Vagina (tissue), 2 donors: ENCODE results near the gene RCAN2.

ENCODE experiments used
- CTCF ChIP-seq, 3 experiments: fragments of 450-650 bp in 2 of 3; fragments of 200-600 bp in 1 of 3; sonication (generic) in 1 of 3; IDR thresholded peaks; one replicate each; pipeline ENCODE4 v1.5.1; 2017 to 2019; ENCODE audit warnings: antibody characterized with exemption in 3 of 3, mild to moderate bottlenecking in 2 of 3, moderate library complexity in 2 of 3
- POLR2AphosphoS5 ChIP-seq, 2 donors: sonication (generic); formaldehyde crosslinking; IDR thresholded peaks; one replicate each; pipeline ENCODE4 v1.9.0; 2017; ENCODE audit warnings: antibody characterized with exemption in 2 of 2, mild to moderate bottlenecking in 2 of 2, low read depth in 1 of 2; ENCODE audit not compliant: insufficient read depth in 1 of 2

DNA sequence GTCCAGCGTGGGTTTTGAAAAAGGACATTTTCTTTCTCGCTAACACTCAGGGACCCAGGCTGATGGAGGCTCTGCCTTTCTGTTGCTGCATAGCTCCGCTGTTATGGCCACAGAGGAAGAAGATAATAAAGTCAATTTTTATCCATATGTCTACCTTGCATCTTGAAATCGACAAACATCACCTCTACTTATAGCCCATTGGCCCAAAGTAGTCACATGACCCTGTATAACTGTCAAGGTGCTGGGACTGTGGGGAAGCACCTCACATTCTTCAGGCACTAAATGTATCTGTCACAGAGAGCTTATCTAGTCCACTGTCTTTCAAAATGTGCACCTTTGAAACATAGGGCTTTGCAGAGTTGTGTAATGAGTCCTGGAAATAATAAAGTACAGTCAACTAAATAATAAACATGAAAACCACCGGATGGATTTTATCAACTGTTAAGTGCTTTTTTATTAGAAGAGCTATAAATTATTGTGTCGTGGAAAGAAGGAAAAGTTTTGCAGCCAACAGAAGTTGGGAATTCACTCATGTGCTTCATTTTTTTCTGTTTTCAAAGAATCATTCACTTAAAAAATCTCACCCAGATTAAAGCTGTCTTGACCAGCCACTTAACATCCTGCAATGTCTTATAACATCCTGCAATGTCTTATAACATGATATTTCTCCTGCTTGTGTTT, 47.7 kb upstream of the RCAN2 start:
- TF ChIP-seq CTCF (IDR thresholded peaks at IDR 0.05) (no peak), POLR2AphosphoS5 (IDR thresholded peaks at IDR 0.05; ENCODE audit: insufficient read depth in 1 of 2, low read depth in 1 of 2) (no peak)
